ENCODE data around the gene PTPN6. TPM values are rescaled to one million over a fixed set of nuclear protein-coding genes. Genes with fewer than 3 reads are reported as not detected.

Gene PTPN6
- total and polyA plus RNA-seq, 10 of the 15 experiments (the other 5 are each of a cell fraction or from before 2014, with no cell fraction given) = 229 to 457 (median 370) TPM

GRCh38 chr12:6948873-6949594, 2.1 kb upstream of the PTPN6 start (continued):
- TF ChIP-seq BCL3 (IDR thresholded peaks at IDR 0.05; ENCODE audit: borderline replicate concordance, insufficient read depth, low read depth, low read length, poor library complexity, severe bottlenecking) (no peak), USF2 (IDR thresholded peaks at IDR 0.05; ENCODE audit: borderline replicate concordance, low read depth, low read length) (no peak), BMI1 (IDR thresholded peaks at IDR 0.05; ENCODE audit: borderline replicate concordance) (no peak), BRCA1 (IDR thresholded peaks at IDR 0.05; ENCODE audit: low read depth, low read length) (no peak), IKZF2 (IDR thresholded peaks at IDR 0.05) (no peak; a peak in 2 of 4 replicates), NFIC (IDR thresholded peaks at IDR 0.05; ENCODE audit: low read depth, low read length) (no peak), NBN (IDR thresholded peaks at IDR 0.05) (no peak; the same call in 1 of the 2 replicates), E2F4 (IDR thresholded peaks at IDR 0.05; ENCODE audit: low read depth, low read length) (no peak), NR2F1 (conservative IDR thresholded peaks at IDR 0.05) (peak; percentile 64; the same call in 1 of the 2 replicates), HCFC1 (IDR thresholded peaks at IDR 0.05; ENCODE audit: low read length) (no peak), SUZ12 (IDR thresholded peaks at IDR 0.05; ENCODE audit: unreplicated experiment) (no peak), ATF2 (IDR thresholded peaks at IDR 0.05; ENCODE audit: low read length) (no peak), ZBTB4 (CRISPR knock-in tag; IDR thresholded peaks at IDR 0.05) (no peak), RCOR1 (conservative IDR thresholded peaks at IDR 0.05; ENCODE audit: low read depth, low read length) (no peak), SREBF1 (IDR thresholded peaks at IDR 0.05; ENCODE audit: low read length) (no peak), MTA3 (IDR thresholded peaks at IDR 0.05; ENCODE audit: borderline replicate concordance, low read length) (no peak)

All from GM12878 (cell line).